Osteoblast (primary cell): ENCODE data around the gene RHOJ. TPM values are rescaled to one million over a fixed set of nuclear protein-coding genes. Genes with fewer than 3 reads are reported as not detected.

Experiments
- DNase-seq: peaks from one replicate; pipeline ENCODE4 v3.0.0; 2011; ENCODE audit warnings: low spot score, mixed read lengths; ENCODE audit not compliant: insufficient read length; ENCODE audit errors: missing footprints
- H2AFZ ChIP-seq: 2 replicates; pipeline ENCODE4 v1.6.0; 2011; ENCODE audit warnings: mild to moderate bottlenecking, low read length
- H3K27ac ChIP-seq: 2 replicates; pipeline ENCODE4 v1.5.1; 2011; ENCODE audit warnings: mild to moderate bottlenecking, low read depth, low read length, moderate library complexity
- H3K27me3 ChIP-seq: 2 replicates; pipeline ENCODE4 v1.6.0; 2012; ENCODE audit warnings: mild to moderate bottlenecking, control low read depth, inconsistent platforms, low read length, moderate library complexity; ENCODE audit not compliant: insufficient read depth
- H3K36me3 ChIP-seq: 2 replicates; pipeline ENCODE4 v1.5.1; 2011; ENCODE audit warnings: mild to moderate bottlenecking, low read length, control low read depth, moderate library complexity; ENCODE audit not compliant: insufficient read depth
- H3K4me1 ChIP-seq: 2 replicates; pipeline ENCODE4 v1.5.1; 2011; ENCODE audit warnings: mild to moderate bottlenecking, low read length, control low read depth, moderate library complexity; ENCODE audit not compliant: insufficient read depth
- H3K4me2 ChIP-seq: 2 replicates; pipeline ENCODE4 v1.6.0; 2011; ENCODE audit warnings: mild to moderate bottlenecking, low read length; ENCODE audit not compliant: insufficient read depth
- H3K4me3 ChIP-seq: fragments of 200-600 bp; sonication (generic); 3 replicates; pipeline ENCODE4 v1.5.1; 2012; ENCODE audit warnings: mild to moderate bottlenecking, low read length, inconsistent platforms; ENCODE audit not compliant: insufficient read depth
- H3K79me2 ChIP-seq: 2 replicates; pipeline ENCODE4 v1.6.0; 2012; ENCODE audit warnings: mild to moderate bottlenecking, low read length, control low read depth, inconsistent platforms; ENCODE audit not compliant: insufficient read depth
- H3K9me3 ChIP-seq: 2 replicates; pipeline ENCODE4 v1.5.1; 2011; ENCODE audit warnings: low read depth, low read length, control low read depth
- H4K20me1 ChIP-seq: 2 replicates; pipeline ENCODE4 v1.6.0; 2012; ENCODE audit warnings: mild to moderate bottlenecking, low read length, control low read depth; ENCODE audit not compliant: insufficient read depth
- total RNA-seq: library from RNA; depleted of rRNA; stranded (reverse); fragments of >200 nt; gene quantifications from 2 replicates; pipeline ENCODE4 v1.2.3, GENCODE V29; 2012
- TF ChIP-seq, protein P1 (sequence below): IDR thresholded peaks from 2 replicates; pipeline ENCODE4 v1.5.1; 2011; ENCODE audit warnings: mild to moderate bottlenecking, low read depth, low read length, moderate library complexity; ENCODE audit errors: extremely low read depth

RHOJ gene
- total RNA-seq, 1 donor, result 4.3 TPM

DNA sequence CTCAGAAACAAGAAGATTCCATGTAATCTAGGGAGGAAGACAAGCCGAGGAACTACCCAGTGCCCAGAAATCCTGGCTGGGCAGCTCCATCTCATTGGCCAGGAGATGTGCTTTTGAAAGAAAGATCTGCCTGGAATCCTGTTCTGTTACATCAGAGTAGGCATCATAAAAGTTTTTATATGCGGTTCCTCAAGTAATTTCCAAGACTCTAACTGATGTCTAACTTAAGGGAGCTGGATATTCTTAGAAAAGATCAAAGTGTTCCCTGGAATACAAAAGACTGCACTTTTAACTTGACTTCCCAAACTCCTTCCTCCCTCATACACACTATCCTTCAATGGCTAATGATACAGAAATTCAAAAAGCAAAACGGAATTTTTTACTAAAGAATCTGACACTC is 16.3 kb downstream of the RHOJ start:
- no peak overlapping the region for H3K4me3 ChIP-seq
- H4K20me1 ChIP-seq, result no peaks in the 10 kb centered on the region
- no peaks in the 10 kb centered on the region for H3K9me3 ChIP-seq
- DNase-seq, result no peak
- no peak overlapping the region for H3K4me2 ChIP-seq
- H3K4me1 ChIP-seq, result no peaks in the 10 kb centered on the region
- no peak overlapping the region for H3K27ac ChIP-seq
- H3K79me2 ChIP-seq, result no peaks in the 10 kb centered on the region
- no peaks in the 10 kb centered on the region for H3K36me3 ChIP-seq
- no peak overlapping the region for H2AFZ ChIP-seq
- H3K27me3 ChIP-seq, result no peaks in the 10 kb centered on the region
- TF ChIP-seq, protein P1, sequence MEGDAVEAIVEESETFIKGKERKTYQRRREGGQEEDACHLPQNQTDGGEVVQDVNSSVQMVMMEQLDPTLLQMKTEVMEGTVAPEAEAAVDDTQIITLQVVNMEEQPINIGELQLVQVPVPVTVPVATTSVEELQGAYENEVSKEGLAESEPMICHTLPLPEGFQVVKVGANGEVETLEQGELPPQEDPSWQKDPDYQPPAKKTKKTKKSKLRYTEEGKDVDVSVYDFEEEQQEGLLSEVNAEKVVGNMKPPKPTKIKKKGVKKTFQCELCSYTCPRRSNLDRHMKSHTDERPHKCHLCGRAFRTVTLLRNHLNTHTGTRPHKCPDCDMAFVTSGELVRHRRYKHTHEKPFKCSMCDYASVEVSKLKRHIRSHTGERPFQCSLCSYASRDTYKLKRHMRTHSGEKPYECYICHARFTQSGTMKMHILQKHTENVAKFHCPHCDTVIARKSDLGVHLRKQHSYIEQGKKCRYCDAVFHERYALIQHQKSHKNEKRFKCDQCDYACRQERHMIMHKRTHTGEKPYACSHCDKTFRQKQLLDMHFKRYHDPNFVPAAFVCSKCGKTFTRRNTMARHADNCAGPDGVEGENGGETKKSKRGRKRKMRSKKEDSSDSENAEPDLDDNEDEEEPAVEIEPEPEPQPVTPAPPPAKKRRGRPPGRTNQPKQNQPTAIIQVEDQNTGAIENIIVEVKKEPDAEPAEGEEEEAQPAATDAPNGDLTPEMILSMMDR, result no peak

DNA sequence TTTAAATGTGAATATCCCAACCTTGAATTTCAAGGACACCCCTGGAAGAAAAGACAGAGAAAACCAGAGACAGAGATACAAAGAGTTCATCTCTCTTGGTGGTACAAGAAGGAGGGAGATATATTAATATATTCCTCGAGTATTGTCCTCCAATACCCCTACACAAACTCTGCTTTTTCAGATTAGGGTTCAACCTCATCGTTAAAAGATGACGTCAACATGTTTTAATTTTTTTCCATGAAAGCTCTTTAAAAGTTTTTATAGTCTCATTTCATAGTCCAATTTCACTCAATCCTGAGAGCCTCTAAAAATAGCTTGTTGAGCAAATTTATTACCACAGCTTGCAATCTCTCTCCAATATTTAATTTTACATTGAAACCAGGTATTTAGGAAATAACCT is 19.4 kb downstream of the RHOJ start:
- TF ChIP-seq, protein P1, result no peak
- no peak overlapping the region for H3K4me2 ChIP-seq
- H2AFZ ChIP-seq, result no peak overlapping the region
- no peaks in the 10 kb centered on the region for H3K4me1 ChIP-seq
- H3K79me2 ChIP-seq, result no peaks in the 10 kb centered on the region
- H3K27me3 ChIP-seq, result no peaks in the 10 kb centered on the region
- no peaks in the 10 kb centered on the region for H3K9me3 ChIP-seq
- no peak overlapping the region for H3K27ac ChIP-seq
- H3K4me3 ChIP-seq, result no peak overlapping the region
- no peaks in the 10 kb centered on the region for H4K20me1 ChIP-seq
- DNase-seq, result no peak
- no peaks in the 10 kb centered on the region for H3K36me3 ChIP-seq

DNA sequence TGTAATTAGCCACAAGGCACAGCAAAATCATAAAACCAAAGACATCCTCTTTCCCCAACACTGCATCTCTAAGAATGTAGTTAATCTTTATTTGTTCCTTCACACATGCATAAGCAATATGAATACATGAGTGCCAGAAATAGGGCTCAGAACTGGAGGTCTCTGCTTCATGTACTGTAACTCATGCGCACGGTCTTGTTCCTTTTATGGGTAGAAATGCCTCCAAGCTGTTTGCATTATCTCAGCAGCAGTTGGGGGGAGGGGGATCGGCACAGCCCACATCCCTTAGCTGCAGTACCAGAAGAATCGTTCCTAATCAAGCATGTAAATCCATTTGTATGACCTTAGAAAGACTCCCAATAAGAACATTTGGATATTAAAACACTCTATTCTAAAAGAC is 20.0 kb downstream of the RHOJ start:
- DNase-seq, result no peak

DNA sequence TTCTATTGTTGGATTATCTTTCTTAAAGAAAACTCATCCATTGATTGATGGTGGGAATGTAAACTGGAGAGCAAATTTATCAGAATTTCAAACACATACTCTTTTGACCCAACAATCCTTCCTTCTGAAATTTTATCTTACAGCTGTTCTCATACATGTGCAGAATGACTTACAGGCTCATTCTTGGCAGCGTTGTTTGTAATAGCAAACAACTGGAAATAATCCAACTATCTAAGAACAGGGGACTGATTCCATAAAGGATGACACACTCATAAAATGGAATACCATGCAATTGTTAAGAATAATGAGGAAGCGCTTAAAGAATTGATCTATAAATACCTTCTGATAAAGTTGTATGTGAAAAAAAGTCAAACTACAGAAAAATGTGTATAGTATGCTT is 24.0 kb downstream of the RHOJ start:
- Histone ChIP-seq H3K4me1 (no peaks in the 10 kb centered on the region), H3K4me2 (no peak overlapping the region), H3K27ac (no peak overlapping the region), H3K79me2 (no peaks in the 10 kb centered on the region), H3K36me3 (no peaks in the 10 kb centered on the region), H2AFZ (no peak overlapping the region), H3K9me3 (no peaks in the 10 kb centered on the region), H4K20me1 (no peaks in the 10 kb centered on the region), H3K4me3 (no peak overlapping the region), H3K27me3 (no peaks in the 10 kb centered on the region)
- no peak for DNase-seq
- TF ChIP-seq, protein P1, result no peak

More for the DNA sequence above, 20.0 kb downstream of the RHOJ start:
- no peak overlapping the region for H3K27ac ChIP-seq
- H3K9me3 ChIP-seq, result no peaks in the 10 kb centered on the region
- no peak overlapping the region for H3K4me2 ChIP-seq
- TF ChIP-seq, protein P1, result no peak
- H3K79me2 ChIP-seq, result no peaks in the 10 kb centered on the region
- no peaks in the 10 kb centered on the region for H3K27me3 ChIP-seq
- no peak overlapping the region for H2AFZ ChIP-seq
- H3K36me3 ChIP-seq, result no peaks in the 10 kb centered on the region
- H3K4me1 ChIP-seq, result no peaks in the 10 kb centered on the region
- H4K20me1 ChIP-seq, result no peaks in the 10 kb centered on the region
- no peak overlapping the region for H3K4me3 ChIP-seq
